Stimulated activated CD4-positive, alpha-beta T cell treated with anti-CD3 and anti-CD28 coated beads, Interleukin-4, amount 100 ng/mL, for 1 hour (primary cell): Measurements from ENCODE around the gene CACNG7.
A peak's percentile ranks its signal among the peaks of the same experiment; 100 is the strongest.
"Not testable (repeated sequence)": the region's sequence is repeated elsewhere in the genome, so short reads cannot be mapped to it uniquely, and the experiment has no call there.

Experiments used
- DNase-seq: peaks from one replicate; pipeline ENCODE4 v3.0.0-alpha.2; 2020

Gene CACNG7

GRCh38 chr19:53906211-53907192 lies 2.6 kb upstream of the CACNG7 start:
- DNase-seq = peak; percentile 74

DNA sequence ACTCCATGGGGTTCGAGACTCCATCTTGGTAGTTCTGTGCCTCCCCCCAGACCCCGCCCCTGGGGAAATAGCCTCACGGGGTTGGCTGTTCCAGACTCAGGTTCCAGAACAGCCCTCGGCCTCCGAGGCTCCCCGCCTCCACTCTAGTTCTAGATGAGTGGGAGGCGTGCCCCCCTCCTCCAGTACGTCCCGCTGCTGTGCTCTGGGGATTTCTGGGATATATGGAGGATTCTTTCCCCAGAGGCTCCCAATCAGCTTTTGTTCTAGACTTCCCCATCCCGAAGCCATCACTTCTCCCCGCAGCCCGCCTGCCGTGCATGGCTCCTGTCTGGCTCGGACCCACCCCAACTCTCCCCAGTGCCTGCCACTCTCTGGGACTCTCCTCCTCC lies 1.9 kb upstream of the CACNG7 start:
- no peak for DNase-seq

GRCh38 chr19:53907690-53908089 lies 1.4 kb upstream of the CACNG7 start:
- no peak for DNase-seq

GRCh38 chr19:53908106-53908934 lies 758 bp upstream of the CACNG7 start:
- DNase-seq = peak; percentile 58

DNA sequence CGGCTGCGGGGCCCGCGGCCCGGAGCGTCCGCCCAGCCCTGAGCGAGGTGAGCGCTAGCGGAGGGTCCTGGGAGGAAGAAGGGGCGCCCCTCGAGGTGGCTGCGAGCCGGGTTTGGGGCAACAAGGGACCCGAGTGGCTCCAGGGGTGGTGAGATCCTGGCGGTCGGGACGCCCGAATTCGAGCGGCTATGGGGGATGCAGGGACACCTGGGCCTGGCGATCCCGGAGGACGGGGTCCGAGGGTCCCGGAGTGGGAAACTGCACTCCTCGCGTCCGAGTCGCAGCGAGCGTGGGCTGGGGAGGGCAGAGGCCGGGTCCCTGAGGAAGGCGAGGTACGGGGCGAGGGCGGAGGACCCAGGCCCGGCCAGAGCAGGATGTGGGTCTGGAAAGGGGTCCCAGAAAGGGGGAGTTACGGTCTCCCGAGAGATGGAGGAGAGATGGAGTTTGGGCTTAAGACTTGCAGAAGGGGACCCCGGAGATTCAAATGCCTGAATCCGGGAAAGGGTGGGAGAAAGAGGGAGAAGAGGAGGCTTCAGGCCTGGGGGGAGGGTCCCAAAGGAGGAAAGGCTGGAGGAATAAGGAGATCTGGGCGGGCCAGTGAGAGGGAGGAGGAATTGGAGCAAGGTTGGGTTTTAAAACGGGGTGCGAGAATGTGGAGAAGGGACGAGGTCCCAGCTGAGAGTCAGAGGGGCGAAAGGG lies 542 bp downstream of the CACNG7 start:
- no peak for DNase-seq

DNA sequence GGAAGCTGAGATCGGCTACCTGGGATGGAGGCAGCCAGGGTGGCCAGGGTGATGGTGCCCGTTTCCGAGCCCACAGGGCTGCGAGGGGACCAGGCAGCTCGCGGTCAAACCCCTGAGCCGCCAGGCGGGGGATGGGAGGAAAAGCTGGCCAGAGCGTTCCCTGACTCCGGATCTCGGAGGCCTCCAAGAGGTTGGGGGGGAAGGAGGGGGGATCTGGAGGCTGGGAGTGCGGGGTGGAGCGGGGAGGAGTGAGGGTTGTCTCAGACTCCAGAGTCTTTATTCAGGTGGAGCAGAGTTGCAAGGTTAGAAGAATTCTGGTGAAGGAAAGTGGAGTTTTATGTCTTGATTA lies 1.1 kb downstream of the CACNG7 start:
- DNase-seq = no peak

DNA sequence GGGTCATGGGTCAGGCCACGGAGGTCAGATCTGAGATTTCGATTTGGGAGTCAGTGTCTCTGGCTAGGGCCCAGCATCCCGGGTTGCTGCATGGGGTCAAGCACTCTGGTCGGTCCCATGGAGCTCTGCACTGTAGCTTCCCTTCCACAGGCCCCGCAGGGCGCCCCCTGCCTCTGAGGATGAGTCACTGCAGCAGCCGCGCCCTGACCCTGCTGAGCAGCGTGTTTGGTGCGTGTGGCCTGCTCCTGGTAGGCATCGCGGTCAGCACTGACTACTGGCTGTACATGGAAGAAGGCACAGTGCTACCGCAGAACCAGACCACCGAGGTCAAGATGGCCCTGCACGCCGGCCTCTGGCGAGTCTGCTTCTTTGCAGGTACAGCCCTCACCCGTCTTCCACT lies 3.6 kb downstream of the CACNG7 start:
- DNase-seq = no peak

GRCh38 chr19:53915000-53915399 lies 5.9 kb downstream of the CACNG7 start:
- DNase-seq = no peak

DNA sequence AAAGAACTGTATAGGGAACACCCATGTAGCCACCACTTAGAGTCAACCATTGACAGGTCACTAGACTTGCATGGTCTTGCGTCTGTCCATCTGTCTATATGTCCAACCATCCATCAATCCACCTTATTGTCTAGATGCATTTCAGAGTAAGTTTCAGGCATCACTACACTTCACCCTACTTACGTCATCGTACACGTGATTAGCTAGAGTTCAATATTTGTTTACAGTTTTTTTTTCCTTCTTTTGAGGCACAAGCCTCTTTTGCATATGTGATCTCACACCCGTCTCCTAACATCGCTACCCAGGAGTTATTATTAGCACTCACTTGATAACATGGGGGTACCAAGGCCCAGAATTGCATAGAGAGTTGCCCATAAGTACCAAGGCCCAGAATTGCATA lies 6.9 kb downstream of the CACNG7 start:
- DNase-seq = no peak

DNA sequence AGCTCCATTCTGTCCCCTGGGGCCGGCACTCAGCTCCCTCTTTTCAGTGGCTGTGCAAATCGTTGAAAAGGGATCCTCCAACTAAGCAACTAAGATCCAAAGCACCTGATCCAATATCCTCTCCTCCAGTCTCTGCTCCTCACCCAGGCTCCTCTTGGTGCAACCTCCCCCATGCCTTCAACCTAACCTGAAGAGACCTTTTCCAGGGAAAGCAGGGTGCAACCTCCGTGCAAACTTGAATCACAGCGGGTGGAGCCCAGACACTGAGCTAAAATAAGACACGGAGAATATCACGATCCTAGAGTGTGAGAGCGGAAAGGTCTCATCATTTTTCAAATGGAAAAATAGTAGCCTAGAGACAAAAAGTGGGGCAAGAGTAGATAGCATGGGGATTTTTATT lies 8.3 kb downstream of the CACNG7 start:
- DNase-seq = no peak

GRCh38 chr19:53927739-53928138 lies 18.7 kb downstream of the CACNG7 start:
- DNase-seq = peak; percentile 30

DNA sequence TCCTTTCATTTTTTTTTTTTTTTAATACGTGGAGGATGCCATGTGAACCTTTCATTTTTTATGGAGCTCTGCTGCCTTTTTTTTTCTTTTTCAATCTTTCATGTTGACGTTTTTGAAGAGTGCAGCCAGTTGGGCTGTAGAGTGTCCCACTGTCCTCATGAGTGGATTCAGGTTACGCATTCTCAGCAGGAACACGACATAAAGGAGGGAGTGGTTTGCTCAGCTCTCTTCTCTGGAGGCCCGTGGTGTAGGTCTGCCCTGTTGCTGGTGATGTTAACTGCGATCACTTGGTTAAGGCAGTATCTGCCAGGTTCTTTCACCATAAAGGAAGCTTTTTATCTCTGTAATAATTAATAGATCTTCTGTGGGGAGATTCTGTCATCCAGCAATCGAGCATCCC lies 27.0 kb downstream of the CACNG7 start:
- DNase-seq = no peak

GRCh38 chr19:53942001-53942786 lies 33.1 kb downstream of the CACNG7 start:
- peak; percentile 4 for DNase-seq

DNA sequence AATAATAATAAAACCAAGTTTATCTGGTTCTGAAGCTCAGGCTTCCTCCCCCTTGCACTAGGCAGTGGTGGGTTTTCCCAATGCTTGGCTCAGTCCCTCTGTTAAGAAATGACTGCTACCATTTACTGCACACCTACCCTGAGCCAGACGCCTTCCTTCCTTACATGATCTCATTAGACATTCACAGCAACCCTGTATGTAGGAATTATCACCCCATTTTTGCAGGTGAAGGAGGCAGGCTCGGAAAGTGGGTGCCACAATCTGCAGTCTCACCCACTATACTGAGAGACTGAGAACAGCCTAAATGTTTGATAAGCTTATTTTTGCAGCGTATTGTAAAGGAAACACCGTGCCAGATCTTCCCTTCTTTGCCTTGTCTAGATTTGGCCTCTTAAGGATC lies 35.3 kb downstream of the CACNG7 start:
- no peak for DNase-seq

DNA sequence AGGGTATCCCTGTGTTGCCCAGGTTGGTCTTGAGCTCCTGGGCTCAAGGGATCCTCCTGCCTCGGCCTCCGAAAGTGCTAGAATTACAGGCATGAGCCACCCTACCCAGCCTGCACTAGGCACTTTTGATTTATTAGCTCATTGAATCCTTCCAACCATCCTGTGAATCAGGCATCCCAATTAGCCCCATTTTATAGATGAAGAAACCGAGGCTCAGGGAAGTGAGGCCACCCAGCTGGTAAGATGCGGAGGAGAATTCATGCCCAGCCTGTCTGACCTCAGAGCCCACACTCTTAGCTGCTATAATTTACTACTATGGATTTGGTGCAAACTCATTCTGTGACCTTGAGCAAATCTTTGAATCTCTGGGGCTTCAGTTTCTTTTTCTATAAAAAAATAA lies 35.9 kb downstream of the CACNG7 start:
- no peak for DNase-seq

DNA sequence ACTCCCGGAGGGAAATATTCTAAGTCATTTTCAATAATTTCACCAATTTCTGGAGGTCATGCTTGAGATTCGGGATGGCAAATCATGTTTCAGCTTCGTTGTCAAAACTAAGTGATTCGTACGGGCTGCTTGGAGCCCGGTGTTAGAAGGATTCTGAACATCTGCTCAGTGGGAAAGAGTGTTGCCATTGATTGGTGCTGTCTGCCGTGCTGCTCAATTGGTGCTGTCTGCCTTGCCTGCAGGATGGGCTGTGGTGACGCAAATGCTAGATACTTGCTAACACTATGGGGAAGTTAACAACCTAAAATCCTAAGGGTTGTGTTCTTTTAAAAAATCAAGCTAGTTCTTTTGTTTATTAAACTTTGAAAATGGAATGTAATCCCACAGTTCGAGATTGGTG lies 36.4 kb downstream of the CACNG7 start:
- DNase-seq = no peak

GRCh38 chr19:53945998-53946397 lies 36.9 kb downstream of the CACNG7 start:
- DNase-seq = no peak

- no peak for DNase-seq
Measured at GRCh38 chr19:53947624-53948023, 38.5 kb downstream of the CACNG7 start.

- not testable (repeated sequence) for DNase-seq
Measured at GRCh38 chr19:53948611-53949010, 39.5 kb downstream of the CACNG7 start.

GRCh38 chr19:53951436-53951835 lies 42.4 kb downstream of the CACNG7 start:
- no peak for DNase-seq

DNA sequence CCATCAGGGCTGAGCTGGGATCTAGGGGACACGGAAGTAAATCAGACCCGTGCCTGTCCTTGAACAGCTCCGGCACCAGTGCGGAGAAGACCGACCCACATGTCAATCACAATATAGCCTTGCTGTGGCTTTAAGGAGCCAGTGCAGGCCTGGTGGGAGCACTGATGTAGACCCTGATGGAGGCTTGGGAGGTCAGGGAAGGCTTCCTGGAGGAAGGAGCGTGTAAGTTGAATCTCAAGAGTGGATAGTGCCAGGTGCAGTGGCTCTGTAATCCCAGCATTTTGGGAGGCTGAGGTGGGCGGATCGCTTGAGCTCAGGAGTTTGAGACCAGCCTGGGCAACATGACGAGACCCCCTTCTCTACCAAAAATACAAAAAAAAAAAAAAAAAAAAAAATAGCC lies 42.9 kb downstream of the CACNG7 start:
- DNase-seq = no peak

- no peak for DNase-seq
Measured at GRCh38 chr19:53953383-53953782, 44.3 kb downstream of the CACNG7 start.
